HepG2 (cell line): ENCODE data around the gene RYR2. TPM values are rescaled to one million over a fixed set of nuclear protein-coding genes. Genes with fewer than 3 reads are reported as not detected.

ENCODE experiments used
- ATAC-seq: fragments of 200-7000 bp; cut with Tn5 transposase; 3 replicates; pipeline ENCODE4 v1.9.1; 2020; ENCODE audit warnings: mild to moderate bottlenecking, moderate library complexity
- BruUV-seq: library from RNA; stranded (reverse); fragments of 400-500 nt; replicated peaks from 2 replicates; lab custom pipeline; 2021; lab: Mats Ljungman, UMichigan
- CTCF ChIA-PET: fragments of 300-600 bp; formaldehyde crosslinking; extraction: SDS; loops from one replicate; lab custom pipeline; 2021; ENCODE audit warnings: low total read pairs, inconsistent platforms, low intra/inter-chr PET ratio; lab: Yijun Ruan, JAX
- POLR2A ChIA-PET: fragments of 350-600 bp; sonication (Branson Sonifier 250); formaldehyde crosslinking; loops from one replicate; lab custom pipeline; 2020; ENCODE audit warnings: antibody characterized with exemption, inconsistent platforms; lab: Yijun Ruan, JAX
- DNase-seq: peaks from one replicate; pipeline ENCODE4 v3.0.0-alpha.2; 2015; ENCODE audit warnings: low spot score
- FAIRE-seq: peaks from 3 replicates; lab custom pipeline; 2011; peaks lifted over from hg19 to GRCh38; lab: Jason Lieb, UNC
- H2AFZ ChIP-seq: one replicate; pipeline ENCODE4 v1.6.1; 2011; ENCODE audit warnings: low read length, inconsistent platforms
- H3K27ac ChIP-seq: fragments of 300-600 bp; 3 replicates; pipeline ENCODE4 v1.8.0; 2011; ENCODE audit warnings: mixed run types, mild to moderate bottlenecking, mixed read lengths, low read length, inconsistent platforms; ENCODE audit not compliant: insufficient read depth; ENCODE audit errors: extremely low read length
- H3K27me3 ChIP-seq, 2 experiments: fragments of 200-600 bp in 1 of 2; 2 replicates in 1 of 2; 3 replicates in 1 of 2; pipeline versions ENCODE4 v1.6.0 to v1.8.0; 2011; ENCODE audit warnings: low read length in 2 of 2, mild to moderate bottlenecking in 2 of 2, moderate library complexity in 2 of 2, inconsistent platforms in 1 of 2; ENCODE audit not compliant: insufficient read depth in 2 of 2, control insufficient read depth in 1 of 2
- H3K36me3 ChIP-seq, 2 experiments: fragments of 200-600 bp in 1 of 2; replicated peaks in 1 of 2; 2 replicates in 1 of 2; 3 replicates in 1 of 2; pipeline versions ENCODE4 v1.5.1 to v1.8.0; 2011; ENCODE audit warnings: low read length in 2 of 2, inconsistent platforms in 1 of 2; ENCODE audit not compliant: insufficient read depth in 2 of 2, control insufficient read depth in 1 of 2
- H3K4me1 ChIP-seq: 2 replicates; pipeline ENCODE4 v1.5.1; 2012; ENCODE audit warnings: low read length, inconsistent platforms; ENCODE audit not compliant: insufficient read depth
- H3K4me2 ChIP-seq: 2 replicates; pipeline ENCODE4 v1.6.0; 2011; ENCODE audit warnings: low read depth, low read length, inconsistent platforms
- H3K4me3 ChIP-seq, 3 experiments: fragments of 200-600 bp in 1 of 3; sonication (generic), shearing (Covaris generic) in 1 of 3; replicated peaks in 1 of 3; 2 replicates each; pipeline ENCODE4 v1.5.1; 2011 to 2016; ENCODE audit warnings: low read length in 3 of 3, inconsistent platforms in 2 of 3, low read depth in 2 of 3, mild to moderate bottlenecking in 2 of 3, control low read depth in 1 of 3, mixed read lengths in 1 of 3; ENCODE audit not compliant: insufficient read depth in 1 of 3
- H3K79me2 ChIP-seq: one replicate; pipeline ENCODE4 v1.6.1; 2011; ENCODE audit warnings: low read length, inconsistent platforms; ENCODE audit not compliant: insufficient read depth
- H3K9ac ChIP-seq: 2 replicates; pipeline ENCODE4 v1.6.0; 2011; ENCODE audit warnings: mild to moderate bottlenecking, low read depth, low read length, inconsistent platforms; ENCODE audit not compliant: insufficient read depth
- H3K9me3 ChIP-seq: 2 replicates; pipeline ENCODE4 v1.5.1; 2012; ENCODE audit warnings: mild to moderate bottlenecking, low read length
- H4K20me1 ChIP-seq: 2 replicates; pipeline ENCODE4 v1.6.0; 2011; ENCODE audit warnings: inconsistent platforms, mild to moderate bottlenecking, low read length, moderate library complexity; ENCODE audit not compliant: insufficient read depth
- CCAR2 ChIP-seq: fragments of 200-400 bp; formaldehyde crosslinking; optimal IDR thresholded peaks from 2 replicates; pipeline ENCODE3; 2018; ENCODE audit warnings: low read depth, mild to moderate bottlenecking, low read length, moderate library complexity
- EED ChIP-seq: sonication (generic); formaldehyde crosslinking; IDR thresholded peaks from 2 replicates; pipeline ENCODE4 v1.5.0; 2020; ENCODE audit warnings: mild to moderate bottlenecking, missing genetic modification reagents
- FOSL2 ChIP-seq: sonication (generic); formaldehyde crosslinking; IDR thresholded peaks from 2 replicates; pipeline ENCODE4 v1.4.0; 2020; ENCODE audit warnings: missing genetic modification reagents
- GATAD2A ChIP-seq: IDR thresholded peaks from 2 replicates; pipeline ENCODE4 v1.6.1; 2016
- GRHL1 ChIP-seq: sonication (generic); formaldehyde crosslinking; conservative IDR thresholded peaks from 2 replicates; pipeline ENCODE4 v1.8.0; 2022; ENCODE audit warnings: missing genetic modification reagents
- KLF16 ChIP-seq, 2 experiments: sonication (generic) in 1 of 2; formaldehyde crosslinking in 1 of 2; IDR thresholded peaks; 2 replicates each; pipeline versions ENCODE4 v1.6.1 to v1.8.0; 2016 to 2023; ENCODE audit warnings: missing genetic modification reagents in 2 of 2, missing compliant biosample characterization in 1 of 2
- MAFK ChIP-seq, 2 experiments: IDR thresholded peaks in 1 of 2; conservative IDR thresholded peaks in 1 of 2; 2 replicates each; pipeline ENCODE4 v1.6.1; 2011; ENCODE audit warnings: improper control_type of control experiment in 2 of 2, low read length in 2 of 2
- PLSCR1 ChIP-seq: sonication (generic); formaldehyde crosslinking; IDR thresholded peaks from 2 replicates; pipeline ENCODE4 v1.5.0; 2020; ENCODE audit warnings: missing genetic modification reagents, mild to moderate bottlenecking, borderline replicate concordance
- RARG ChIP-seq: sonication (generic); formaldehyde crosslinking; IDR thresholded peaks from 2 replicates; pipeline ENCODE4 v1.4.0; 2020; ENCODE audit warnings: low read depth, mild to moderate bottlenecking, missing genetic modification reagents
- ZNF710 ChIP-seq: sonication (generic); formaldehyde crosslinking; IDR thresholded peaks from 2 replicates; pipeline ENCODE4 v1.5.0; 2020; ENCODE audit warnings: mild to moderate bottlenecking, missing genetic modification reagents, borderline replicate concordance
- ZXDC ChIP-seq: sonication (generic); formaldehyde crosslinking; IDR thresholded peaks from 2 replicates; pipeline ENCODE4 v1.5.0; 2020; ENCODE audit warnings: mild to moderate bottlenecking, missing genetic modification reagents
- WGBS: methylation state at CpG from one replicate; pipeline ENCODE4 v1.1.6; 2017; ENCODE audit warnings: low lambda C conversion rate; 5-methylcytosine and 5-hydroxymethylcytosine counted together
- in situ Hi-C: cut with HindIII; loops from 2 replicates; pipeline ENCODE4 v1.10.0; 2017; ENCODE audit warnings: low pct_unique_long_range_greater_than_20kb; ENCODE audit not compliant: extremely low pct_ligation_motif_present
- intact Hi-C: fragments of 100-400 bp; cut with micrococcal nuclease; formaldehyde crosslinking; loops from one replicate; pipeline ENCODE4 v1.10.0; 2022; ENCODE audit not compliant: unreplicated experiment
- polyA plus RNA-seq, 8 experiments: library from polyadenylated mRNA; depleted of rRNA in 3 of 8; stranded (reverse) in 7 of 8; unstranded in 1 of 8; fragments of >200 nt; fragmentation: Illumina TruSeq in 4 of 8; extraction: Trizol in 4 of 8; gene quantifications; 2 replicates each; pipeline versions ENCODE4 v1.2.1 to v1.2.3, GENCODE V29; 2011 to 2016; ENCODE audit warnings: low read depth in 4 of 8, missing spikeins in 1 of 8, mixed read lengths in 1 of 8; ENCODE audit not compliant: insufficient read depth in 1 of 8
- total RNA-seq, 5 experiments: library from RNA; depleted of rRNA; stranded (reverse); fragments of >200 nt; fragmentation: Illumina TruSeq; extraction: Trizol; gene quantifications; 2 replicates each; pipeline ENCODE4 v1.2.3, GENCODE V29; 2016; ENCODE audit warnings: low read depth in 1 of 5

The RYR2 gene
- total and polyA plus RNA-seq, 2 of the 13 experiments (the other 11 are each of a cell fraction or from before 2014, with no cell fraction given): not detected

- H4K20me1 ChIP-seq: no peaks in the 10 kb centered on the region
- no peak for TF ChIP-seq MAFK (conservative IDR thresholded peaks at IDR 0.05 in 1 of 2, IDR thresholded peaks at IDR 0.05 in 1 of 2; ENCODE audit: low read length in 2 of 2)
- no peak for TF ChIP-seq GRHL1
- TF ChIP-seq ZXDC: no peak
- no peak for TF ChIP-seq ZNF710 (CRISPR knock-in tag)
- no peak for TF ChIP-seq FOSL2
- TF ChIP-seq GATAD2A (CRISPR knock-in tag): no peak
- TF ChIP-seq PLSCR1 (CRISPR knock-in tag): no peak
- TF ChIP-seq CCAR2: no peak
- no peak for TF ChIP-seq KLF16 (CRISPR knock-in tag; IDR thresholded peaks at IDR 0.05)
- TF ChIP-seq RARG (CRISPR knock-in tag): no peak
- no peak for TF ChIP-seq EED (CRISPR knock-in tag)
- H3K4me3 ChIP-seq: no peak overlapping the region
- H3K27me3 ChIP-seq: no peaks in the 10 kb centered on the region
- DNase-seq (no peak), FAIRE-seq (no peak), ATAC-seq (no peak)
- ChIA-PET CTCF (no interaction called here), POLR2A (no interaction called here)
- no peaks in the 10 kb centered on the region for H3K9me3 ChIP-seq
- intact Hi-C loops (no loop called here), in situ Hi-C loops (no loop called here)
- WGBS: 2% methylated on average over 5 of the region's 5 CpGs
- H2AFZ ChIP-seq: no peak overlapping the region
- no peaks in the 10 kb centered on the region for H3K36me3 ChIP-seq
- no peak overlapping the region for H3K27ac ChIP-seq
- H3K4me2 ChIP-seq: no peak overlapping the region
- no peaks in the 10 kb centered on the region for H3K4me1 ChIP-seq
- no TSS peak for BruUV-seq
- no peak overlapping the region for H3K9ac ChIP-seq
- no peaks in the 10 kb centered on the region for H3K79me2 ChIP-seq
These were observed 658.2 kb downstream of the RYR2 start for GRCh38 chr1:237700181-237700580.
